Large intestine (tissue), 3 donors: Measurements from ENCODE around the gene AQP12A. TPM values are rescaled to one million over a fixed set of nuclear protein-coding genes. Genes with fewer than 3 reads are reported as not detected.

ENCODE experiments used
- DNase-seq, 2 donors: peaks; one replicate each; pipeline versions ENCODE4 v3.0.0 to v3.0.0-alpha.2; 2013
- H3K27ac ChIP-seq: one replicate; pipeline ENCODE4 v1.5.1; 2013; ENCODE audit warnings: low read length
- H3K27me3 ChIP-seq: 2 replicates; pipeline ENCODE4 v1.6.1; 2013; ENCODE audit warnings: low read length; ENCODE audit not compliant: control insufficient read depth, insufficient read depth
- H3K36me3 ChIP-seq: 2 replicates; pipeline ENCODE4 v1.6.1; 2013; ENCODE audit warnings: low read length; ENCODE audit not compliant: control insufficient read depth, insufficient read depth
- H3K4me1 ChIP-seq: one replicate; pipeline ENCODE4 v1.6.1; 2013; ENCODE audit warnings: low read length; ENCODE audit not compliant: control insufficient read depth, insufficient read depth
- H3K4me3 ChIP-seq: one replicate; pipeline ENCODE4 v1.5.1; 2013; ENCODE audit warnings: low read length
- H3K9me3 ChIP-seq: one replicate; pipeline ENCODE4 v1.6.1; 2013; ENCODE audit warnings: mild to moderate bottlenecking, low read depth, low read length, moderate library complexity; ENCODE audit not compliant: control insufficient read depth
- WGBS: methylation state at CpG from one replicate; pipeline ENCODE4 v1.1.5; 2013; ENCODE audit warnings: low lambda C conversion rate; ENCODE audit not compliant: insufficient coverage; 5-methylcytosine and 5-hydroxymethylcytosine counted together
- polyA plus RNA-seq: library from polyadenylated mRNA; unstranded; fragments of 120-200 nt; gene quantifications from one replicate; pipeline ENCODE4 v1.2.1, GENCODE V29; 2013

AQP12A gene
- polyA plus RNA-seq, 1 donor, result 5.0 TPM

DNA sequence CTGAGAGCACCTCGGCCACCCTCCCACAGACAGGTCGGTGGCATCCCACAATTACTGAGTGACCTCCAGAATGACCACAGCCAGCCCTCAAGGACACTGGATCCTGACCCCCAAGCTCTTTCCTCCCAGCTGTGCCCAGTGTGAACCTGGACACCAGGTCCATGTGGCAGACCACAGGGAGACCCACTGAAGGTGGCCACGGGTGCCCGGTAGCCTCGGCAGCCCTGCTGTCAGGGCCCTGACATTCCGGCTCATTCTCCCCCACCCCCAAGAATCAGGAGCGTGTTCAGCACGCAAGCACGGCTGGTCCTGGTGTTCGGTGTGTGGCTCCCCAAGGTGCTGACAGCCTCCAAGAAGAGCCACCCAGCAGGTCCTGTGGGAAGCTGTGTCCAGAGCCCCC is 32.8 kb downstream of the AQP12A start:
- DNase-seq, result no peak
- no CpG with 5 or more reads among the region's 10 CpGs for WGBS
- Histone ChIP-seq H3K9me3 (no peaks in the 10 kb centered on the region), H3K4me3 (no peak overlapping the region), H3K36me3 (no peaks in the 10 kb centered on the region), H3K4me1 (no peaks in the 10 kb centered on the region), H3K27me3 (no peaks in the 10 kb centered on the region), H3K27ac (no peak overlapping the region)

DNA sequence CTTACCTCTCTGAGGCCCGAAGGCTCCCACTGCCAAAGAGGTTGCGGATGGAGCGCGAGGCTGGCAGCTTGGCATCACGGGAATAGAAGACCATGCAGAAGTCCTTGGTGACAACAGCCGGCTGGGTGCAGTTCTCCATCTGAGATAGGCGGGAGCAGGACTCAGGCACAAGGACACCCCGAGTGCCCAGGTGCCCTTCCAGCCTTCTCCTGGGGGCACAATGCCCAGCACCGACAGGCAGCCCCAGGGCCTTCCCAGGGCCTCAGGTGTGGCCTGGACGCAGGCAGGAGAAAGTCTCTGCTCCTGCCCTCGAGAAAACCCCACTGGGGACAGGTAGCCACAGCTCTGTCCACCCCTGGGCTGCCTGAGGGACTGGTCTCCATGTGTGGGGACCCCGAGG is 33.6 kb downstream of the AQP12A start:
- Histone ChIP-seq H3K36me3 (no peaks in the 10 kb centered on the region), H3K4me1 (no peaks in the 10 kb centered on the region), H3K27ac (no peak overlapping the region), H3K27me3 (no peaks in the 10 kb centered on the region), H3K4me3 (no peak overlapping the region), H3K9me3 (no peaks in the 10 kb centered on the region)
- WGBS, result no CpG with 5 or more reads among the region's 12 CpGs
- DNase-seq, result no peak

DNA sequence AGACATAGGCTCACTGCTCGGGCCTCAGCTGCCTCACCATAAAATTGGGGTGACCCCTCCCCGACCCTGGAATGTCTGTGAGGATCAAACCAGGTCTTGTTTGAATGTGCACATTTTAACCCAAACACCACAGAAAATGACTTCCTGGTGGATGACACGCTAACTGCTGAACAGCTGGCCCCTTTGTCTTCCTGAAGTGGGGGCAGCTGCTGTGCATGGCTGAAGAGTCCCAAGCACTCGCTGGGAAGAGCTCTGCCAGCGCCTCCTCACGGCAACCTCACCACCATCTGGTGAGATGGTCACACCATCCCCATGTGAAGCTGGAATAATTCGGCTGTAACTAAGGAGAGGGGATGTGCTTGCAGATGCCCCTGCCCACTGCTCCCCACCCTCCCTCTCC is 34.0 kb downstream of the AQP12A start:
- H3K36me3 ChIP-seq, result no peaks in the 10 kb centered on the region
- no peaks in the 10 kb centered on the region for H3K9me3 ChIP-seq
- no peak overlapping the region for H3K27ac ChIP-seq
- H3K27me3 ChIP-seq, result no peaks in the 10 kb centered on the region
- no CpG with 5 or more reads among the region's 7 CpGs for WGBS
- no peaks in the 10 kb centered on the region for H3K4me1 ChIP-seq
- H3K4me3 ChIP-seq, result no peak overlapping the region
- no peak for DNase-seq

DNA sequence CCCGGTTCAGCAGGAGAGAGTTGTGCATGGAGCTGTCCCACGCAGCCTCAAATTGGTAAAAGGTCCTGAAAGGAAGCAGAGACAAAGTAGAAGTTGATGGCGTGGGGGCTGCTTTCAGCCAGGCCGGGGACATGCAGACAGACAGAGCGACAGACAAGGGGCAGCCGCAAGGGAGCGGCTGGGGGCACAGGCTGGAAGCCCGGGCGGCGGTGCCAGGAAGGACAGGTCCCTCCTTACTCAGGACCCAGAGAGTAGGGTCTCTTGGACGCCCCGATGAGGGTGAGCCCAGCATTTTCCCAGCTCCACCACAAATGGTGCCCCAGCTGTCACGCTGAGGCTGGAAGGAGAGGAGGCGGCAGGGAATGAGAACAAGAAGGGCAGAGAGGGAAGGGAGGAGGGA is 35.2 kb downstream of the AQP12A start:
- H3K27ac ChIP-seq, result no peak overlapping the region

DNA sequence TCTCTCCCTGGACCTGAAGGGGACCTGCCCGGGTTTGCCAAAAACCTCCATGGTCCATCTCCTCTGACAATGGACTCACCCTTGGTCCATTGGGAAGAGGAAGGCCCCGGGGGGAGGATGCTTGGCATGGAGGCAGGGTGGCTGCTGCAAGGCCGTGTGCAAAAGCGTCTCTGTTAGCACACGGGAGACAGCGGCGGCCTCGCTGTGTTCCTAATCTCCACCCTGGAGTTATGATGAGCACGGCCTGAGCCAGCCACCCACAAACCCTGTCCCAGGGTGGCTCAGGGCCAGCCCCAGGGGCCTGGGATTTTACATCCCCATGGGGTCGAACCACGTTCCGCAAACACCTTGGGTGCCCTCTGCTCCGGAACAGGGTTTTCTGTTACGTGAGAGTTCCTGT is 35.8 kb downstream of the AQP12A start:
- H3K4me1 ChIP-seq, result no peaks in the 10 kb centered on the region
- no peak overlapping the region for H3K27ac ChIP-seq
- H3K36me3 ChIP-seq, result no peaks in the 10 kb centered on the region
- no peaks in the 10 kb centered on the region for H3K27me3 ChIP-seq
- H3K9me3 ChIP-seq, result no peaks in the 10 kb centered on the region
- DNase-seq, result no peak
- no peak overlapping the region for H3K4me3 ChIP-seq
- no CpG with 5 or more reads among the region's 14 CpGs for WGBS

More for the DNA sequence above, 35.2 kb downstream of the AQP12A start:
- 72% methylated on average over 2 of the region's 14 CpGs for WGBS
- Histone ChIP-seq H3K4me1 (no peaks in the 10 kb centered on the region), H3K4me3 (no peak overlapping the region), H3K9me3 (no peaks in the 10 kb centered on the region), H3K27me3 (no peaks in the 10 kb centered on the region), H3K36me3 (no peaks in the 10 kb centered on the region)
- DNase-seq, result no peak

DNA sequence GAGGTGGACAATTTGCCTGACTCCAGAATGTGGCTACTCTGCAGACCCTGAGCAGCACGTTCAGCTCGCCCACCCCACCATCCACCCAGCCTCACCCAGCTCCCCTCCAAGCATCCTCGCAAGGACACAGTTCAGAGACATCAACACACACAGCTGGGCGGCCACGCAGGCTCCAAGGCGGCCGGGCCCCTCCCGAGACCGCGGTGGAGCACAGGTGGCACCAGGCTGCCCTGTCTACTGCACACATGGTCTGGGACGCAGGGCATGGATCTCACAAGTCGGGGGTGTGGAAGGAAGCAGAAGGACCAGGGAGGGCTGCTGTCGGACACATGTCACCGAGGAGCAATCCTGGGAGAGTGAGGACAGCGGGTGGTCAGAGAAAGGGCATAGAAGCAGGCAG is 36.2 kb downstream of the AQP12A start:
- WGBS, result 80% methylated on average over 2 of the region's 15 CpGs

DNA sequence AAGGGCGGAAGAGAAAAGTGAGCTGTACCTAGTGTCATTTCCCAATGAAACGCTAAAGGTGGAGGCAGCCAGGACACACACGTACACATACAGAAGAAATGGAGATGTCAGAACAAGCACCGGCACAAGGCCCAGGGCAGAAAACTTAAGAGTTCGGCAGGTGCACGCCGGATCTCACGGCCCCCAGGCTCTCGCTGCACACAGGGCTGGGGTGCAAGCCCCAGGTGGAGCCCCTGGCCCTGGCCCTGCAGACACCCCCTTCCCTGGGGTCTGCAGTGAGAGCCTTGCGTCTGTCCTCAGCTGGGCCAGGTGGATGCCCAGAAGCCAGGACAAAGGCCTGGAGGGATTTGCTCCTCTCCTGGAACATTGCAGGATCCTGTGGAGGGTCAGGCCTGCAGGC is 36.7 kb downstream of the AQP12A start:
- no peaks in the 10 kb centered on the region for H3K36me3 ChIP-seq
- H3K4me1 ChIP-seq, result no peaks in the 10 kb centered on the region
- H3K27me3 ChIP-seq, result no peaks in the 10 kb centered on the region
- no peak overlapping the region for H3K27ac ChIP-seq
- H3K4me3 ChIP-seq, result no peak overlapping the region
- DNase-seq, result no peak
- H3K9me3 ChIP-seq, result no peaks in the 10 kb centered on the region
- no CpG with 5 or more reads among the region's 10 CpGs for WGBS

More for the DNA sequence above, 36.2 kb downstream of the AQP12A start:
- H3K4me1 ChIP-seq, result no peaks in the 10 kb centered on the region
- H3K27me3 ChIP-seq, result no peaks in the 10 kb centered on the region
- H3K9me3 ChIP-seq, result no peaks in the 10 kb centered on the region
- no peak overlapping the region for H3K4me3 ChIP-seq
- no peak for DNase-seq
- no peaks in the 10 kb centered on the region for H3K36me3 ChIP-seq
- H3K27ac ChIP-seq, result no peak overlapping the region

DNA sequence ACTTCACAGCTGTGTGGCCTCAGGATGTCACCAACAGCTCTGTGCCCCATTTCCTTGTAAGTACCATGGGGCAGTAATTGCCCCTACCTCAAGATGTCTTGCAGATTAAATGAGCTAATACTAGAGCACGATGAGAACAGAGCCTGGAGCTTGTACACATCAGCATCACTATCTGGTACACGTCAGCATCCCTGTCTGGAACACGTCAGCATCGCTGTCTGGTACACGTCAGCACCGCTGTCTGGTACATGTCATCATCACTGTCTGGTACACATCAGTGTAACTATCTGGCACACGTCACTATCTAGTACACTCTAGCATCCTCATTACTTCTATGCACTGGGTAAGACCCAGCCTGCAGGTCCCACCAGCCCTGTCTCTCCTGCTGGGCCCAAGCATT is 37.2 kb downstream of the AQP12A start:
- H3K9me3 ChIP-seq, result no peaks in the 10 kb centered on the region
- H3K4me1 ChIP-seq, result no peaks in the 10 kb centered on the region
- H3K27me3 ChIP-seq, result no peaks in the 10 kb centered on the region
- no CpG with 5 or more reads among the region's 7 CpGs for WGBS
- H3K36me3 ChIP-seq, result no peaks in the 10 kb centered on the region
- DNase-seq, result no peak
- H3K4me3 ChIP-seq, result no peak overlapping the region
- H3K27ac ChIP-seq, result no peak overlapping the region

DNA sequence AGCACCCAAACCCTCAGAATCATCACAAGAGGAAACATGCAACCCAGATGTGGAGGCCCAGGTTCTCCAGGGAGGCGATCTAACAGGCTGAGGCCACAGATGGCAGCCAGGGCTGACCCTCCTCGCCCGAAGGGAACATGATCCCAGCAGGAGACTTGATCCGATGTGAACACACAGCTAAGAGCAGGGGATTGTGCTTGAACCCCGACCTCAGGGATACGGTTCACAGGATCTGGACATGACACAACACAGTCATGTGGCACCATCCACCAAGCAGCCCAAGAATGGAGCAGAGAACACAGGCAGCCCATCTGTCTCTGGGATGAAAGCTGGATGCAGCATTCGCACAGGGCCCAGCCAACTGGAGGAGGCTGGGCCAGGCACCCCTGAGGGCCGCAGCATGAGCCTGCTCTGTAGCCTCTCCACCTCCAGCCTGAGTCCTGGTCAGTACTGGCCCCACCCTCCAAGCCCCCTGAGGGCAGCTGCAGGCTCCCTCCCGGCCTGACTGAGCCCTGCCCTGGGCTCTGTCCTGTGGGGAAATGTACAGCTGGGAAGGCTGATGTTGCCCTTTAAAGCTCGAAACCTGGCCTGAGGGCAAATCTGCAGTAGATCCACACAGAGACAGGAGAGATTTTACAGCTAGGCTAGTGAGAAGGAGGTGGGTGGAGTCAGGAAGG is 39.0 kb downstream of the AQP12A start:
- WGBS, result no CpG with 5 or more reads among the region's 10 CpGs
- DNase-seq, result no peak

DNA sequence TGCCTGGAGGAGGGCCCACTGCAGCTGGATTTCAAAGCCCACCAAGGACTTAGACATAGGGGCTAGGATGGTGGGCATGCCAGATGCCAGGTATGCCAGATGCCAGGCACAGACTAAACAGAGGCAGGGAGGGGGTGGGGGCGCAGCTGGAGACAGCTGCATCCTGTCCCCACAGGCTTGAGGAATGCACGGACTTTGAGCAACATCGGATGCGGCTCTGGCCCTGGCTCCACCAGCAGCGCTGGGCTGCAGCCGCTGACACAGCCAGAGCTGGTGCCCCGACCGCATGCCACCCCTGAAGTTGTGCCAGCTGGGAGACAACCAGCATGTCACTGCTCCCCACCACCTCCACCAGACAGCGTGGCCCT is 39.5 kb downstream of the AQP12A start:
- no peaks in the 10 kb centered on the region for H3K36me3 ChIP-seq
- no peak overlapping the region for H3K4me3 ChIP-seq
- H3K27ac ChIP-seq, result no peak overlapping the region
- no peaks in the 10 kb centered on the region for H3K27me3 ChIP-seq
- H3K4me1 ChIP-seq, result no peaks in the 10 kb centered on the region
- no peak for DNase-seq
- WGBS, result no CpG with 5 or more reads among the region's 9 CpGs
- no peaks in the 10 kb centered on the region for H3K9me3 ChIP-seq

More for the DNA sequence above, 39.0 kb downstream of the AQP12A start:
- Histone ChIP-seq H3K4me1 (no peaks in the 10 kb centered on the region), H3K4me3 (no peak overlapping the region), H3K36me3 (no peaks in the 10 kb centered on the region), H3K9me3 (no peaks in the 10 kb centered on the region), H3K27me3 (no peaks in the 10 kb centered on the region), H3K27ac (no peak overlapping the region)

DNA sequence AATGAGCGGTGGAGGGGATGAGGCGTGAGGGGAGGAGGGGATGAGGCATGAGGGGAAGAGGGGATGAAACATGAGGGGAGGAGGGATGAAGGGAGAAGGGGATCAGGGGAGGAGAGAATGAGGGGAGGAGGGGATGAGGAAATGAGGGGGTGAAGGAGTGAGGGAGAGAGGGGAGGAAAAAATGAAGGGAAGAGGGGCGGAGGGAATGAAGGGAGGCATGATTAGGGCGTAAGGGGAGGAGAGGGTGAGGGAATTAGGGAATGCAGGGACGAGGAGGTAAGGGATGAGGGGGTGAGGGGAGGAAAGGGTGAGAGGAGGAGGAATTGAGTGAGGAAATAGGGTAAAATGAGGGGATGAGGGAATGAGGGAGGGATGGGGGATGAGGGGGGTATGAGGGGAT is 40.5 kb downstream of the AQP12A start:
- Histone ChIP-seq H3K27me3 (no peaks in the 10 kb centered on the region), H3K36me3 (no peaks in the 10 kb centered on the region), H3K4me3 (no peak overlapping the region), H3K27ac (no peak overlapping the region), H3K9me3 (no peaks in the 10 kb centered on the region), H3K4me1 (no peaks in the 10 kb centered on the region)
- WGBS, result 69% methylated on average over 4 of the region's 5 CpGs
- no peak for DNase-seq
